Stimulated activated CD8-positive, alpha-beta memory T cell treated with anti-CD3 and anti-CD28 coated beads, Interleukin-12 subunit alpha, Interleukin-12 subunit beta, amount 100 ng/mL, for 24 hours (primary cell): ENCODE data around the gene KAZN.

Experiments
- DNase-seq: peaks from one replicate; pipeline ENCODE4 v3.0.0-alpha.2; 2020; ENCODE audit errors: extremely low read depth

Gene KAZN

GRCh38 chr1:14934867-14935266 lies 336.4 kb downstream of the KAZN start:
- DNase-seq = no peak

DNA sequence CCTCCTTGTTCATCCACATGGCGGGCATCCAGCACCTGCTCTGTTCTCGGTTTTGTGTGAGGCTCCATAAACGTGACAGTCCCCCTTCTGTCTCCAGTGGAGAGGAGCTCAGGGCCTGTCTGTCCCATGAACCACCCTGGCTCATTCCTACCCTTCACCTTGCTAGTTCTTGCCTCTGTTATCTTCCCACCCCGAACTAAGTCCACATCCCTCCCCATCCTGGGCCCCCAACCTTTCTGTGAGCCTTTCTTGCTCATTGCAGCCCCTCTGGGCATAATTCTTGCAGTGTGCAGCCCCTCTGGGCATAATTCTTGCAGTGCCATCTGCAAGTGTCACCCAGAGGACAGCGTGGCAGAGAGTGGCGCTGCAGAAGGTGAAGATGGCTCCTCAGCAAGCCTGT lies 338.3 kb downstream of the KAZN start:
- no peak for DNase-seq

GRCh38 chr1:14937288-14937949 lies 338.9 kb downstream of the KAZN start:
- DNase-seq = no peak

DNA sequence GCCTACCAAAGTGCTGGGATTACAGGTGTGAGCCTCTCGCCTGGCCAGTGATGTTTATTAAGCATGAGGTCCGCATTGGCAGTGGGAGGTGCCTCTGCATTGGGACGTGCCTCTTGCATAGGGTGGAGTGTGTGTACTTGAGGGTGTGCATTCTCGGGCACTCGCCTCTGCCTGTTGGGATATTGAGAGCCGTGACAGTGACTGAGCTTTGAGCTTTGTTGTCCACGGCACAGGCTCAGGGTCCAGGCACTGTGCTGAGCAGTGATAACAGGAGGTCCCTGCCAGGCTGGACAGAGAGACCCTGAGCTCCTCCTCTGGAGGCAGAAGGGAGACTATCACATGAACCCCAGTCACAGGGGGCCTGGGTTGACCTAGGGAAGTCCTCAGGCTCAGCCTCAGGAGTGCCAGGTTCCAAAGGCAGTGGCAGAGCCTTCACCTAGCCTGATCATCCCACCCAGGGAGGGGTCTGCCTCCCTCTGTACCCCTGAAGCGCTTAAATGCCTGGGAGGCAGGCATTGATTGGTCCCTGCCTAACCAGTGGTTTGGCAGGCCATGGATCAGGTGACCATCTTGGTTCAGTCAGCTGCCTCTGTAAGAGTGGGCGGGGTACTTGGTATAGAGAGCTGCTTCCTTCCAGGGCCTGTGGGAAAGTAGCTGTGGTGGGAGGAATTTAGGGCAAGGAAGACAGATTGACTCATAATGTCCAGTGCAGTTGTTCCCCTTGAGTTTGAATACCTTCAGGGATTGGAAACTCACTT lies 341.2 kb downstream of the KAZN start:
- no peak for DNase-seq

DNA sequence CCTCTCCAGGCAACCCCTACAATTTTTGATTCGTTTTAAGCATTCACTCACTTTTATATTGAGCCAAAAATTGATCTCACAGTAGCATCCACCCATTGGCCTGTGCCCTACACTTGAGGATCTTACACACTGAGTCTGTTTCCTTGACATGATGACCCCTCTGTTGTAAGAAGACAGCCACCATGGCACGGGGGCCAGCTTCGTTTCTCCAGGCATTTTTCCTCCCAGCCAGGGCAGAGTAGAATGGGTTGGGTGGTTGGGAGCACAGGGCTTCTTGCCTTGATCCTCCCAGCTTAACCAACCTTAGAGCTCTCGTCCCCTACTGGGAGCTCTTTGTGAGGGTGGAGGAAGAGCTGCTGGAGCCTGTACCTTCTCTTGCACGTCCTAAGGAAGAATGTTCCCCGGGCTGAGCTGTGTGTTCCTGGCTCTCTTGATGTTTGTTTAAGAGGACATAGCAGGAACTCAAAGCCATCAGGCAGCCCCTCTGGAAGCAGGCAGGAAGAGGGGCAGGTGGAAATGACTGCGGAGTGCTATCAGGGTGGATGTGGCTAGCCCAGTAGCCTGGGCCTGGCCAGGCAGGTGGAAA lies 341.9 kb downstream of the KAZN start:
- no peak for DNase-seq

DNA sequence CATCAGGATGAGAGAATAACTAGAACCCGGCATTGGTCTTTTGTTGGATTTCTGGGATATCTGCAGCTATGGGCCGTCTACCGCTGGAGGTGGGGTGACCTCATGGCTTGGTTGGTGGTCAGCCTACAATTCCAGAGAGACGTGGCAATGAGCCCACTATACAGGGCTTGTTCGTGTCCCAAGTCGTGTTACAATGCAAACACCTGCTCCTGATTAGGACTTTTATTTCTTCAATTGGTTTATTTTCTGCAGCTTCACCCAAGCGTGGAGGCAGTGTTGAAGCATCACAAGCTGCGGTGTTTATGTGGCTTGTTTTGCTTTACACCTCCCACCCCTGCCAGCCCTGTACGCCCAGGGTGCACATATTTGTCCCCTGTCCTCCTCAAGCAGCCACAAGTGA lies 343.4 kb downstream of the KAZN start:
- DNase-seq = no peak

DNA sequence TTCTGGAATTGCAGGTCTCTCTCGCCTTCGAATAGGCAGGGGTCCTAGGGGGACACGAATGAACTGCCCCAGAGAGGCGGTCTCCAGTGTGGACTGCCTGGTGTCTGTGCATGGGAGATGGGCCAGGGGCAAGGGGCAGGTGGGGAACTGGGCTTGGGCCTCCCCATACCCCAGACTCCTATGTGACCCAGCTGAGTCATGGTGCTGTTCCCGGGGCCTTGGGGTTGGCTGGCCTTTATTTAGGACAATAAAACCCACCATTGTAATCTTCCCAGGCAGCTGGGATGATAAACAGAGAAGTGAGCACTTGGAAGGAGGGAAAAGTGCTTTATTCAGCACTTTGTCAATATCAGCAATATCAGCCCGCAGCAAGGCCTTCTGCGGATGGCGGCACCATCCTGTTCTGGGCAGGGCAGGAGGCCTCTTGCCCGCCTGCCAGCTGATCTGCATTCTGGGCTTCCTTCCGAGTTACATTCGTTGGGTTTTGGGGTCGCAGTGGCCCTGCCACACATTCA lies 346.0 kb downstream of the KAZN start:
- no peak for DNase-seq

- DNase-seq = no peak
These were observed 346.9 kb downstream of the KAZN start for GRCh38 chr1:14945132-14946010.

DNA sequence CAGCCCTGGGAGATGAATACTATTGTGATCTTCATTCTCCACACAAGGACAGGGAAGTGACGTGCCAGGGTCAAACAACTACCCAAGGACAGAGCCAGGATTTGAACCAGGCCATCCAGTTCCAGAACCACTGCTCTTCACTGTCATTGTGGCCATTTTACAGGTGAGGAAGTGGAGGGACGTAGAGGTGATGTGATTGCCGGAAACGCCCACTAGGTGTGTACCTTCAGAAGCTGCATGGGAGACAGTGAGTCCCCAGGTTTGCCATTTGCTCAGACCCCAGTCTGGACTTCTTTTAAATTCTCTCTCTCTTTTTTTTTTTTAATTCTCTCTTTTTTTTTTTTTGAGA lies 347.5 kb downstream of the KAZN start:
- DNase-seq = no peak

- DNase-seq = no peak
These were observed 348.3 kb downstream of the KAZN start for GRCh38 chr1:14946684-14947238.

GRCh38 chr1:14947421-14947820 lies 348.9 kb downstream of the KAZN start:
- DNase-seq = no peak

GRCh38 chr1:14948112-14948652 lies 349.7 kb downstream of the KAZN start:
- DNase-seq = no peak

DNA sequence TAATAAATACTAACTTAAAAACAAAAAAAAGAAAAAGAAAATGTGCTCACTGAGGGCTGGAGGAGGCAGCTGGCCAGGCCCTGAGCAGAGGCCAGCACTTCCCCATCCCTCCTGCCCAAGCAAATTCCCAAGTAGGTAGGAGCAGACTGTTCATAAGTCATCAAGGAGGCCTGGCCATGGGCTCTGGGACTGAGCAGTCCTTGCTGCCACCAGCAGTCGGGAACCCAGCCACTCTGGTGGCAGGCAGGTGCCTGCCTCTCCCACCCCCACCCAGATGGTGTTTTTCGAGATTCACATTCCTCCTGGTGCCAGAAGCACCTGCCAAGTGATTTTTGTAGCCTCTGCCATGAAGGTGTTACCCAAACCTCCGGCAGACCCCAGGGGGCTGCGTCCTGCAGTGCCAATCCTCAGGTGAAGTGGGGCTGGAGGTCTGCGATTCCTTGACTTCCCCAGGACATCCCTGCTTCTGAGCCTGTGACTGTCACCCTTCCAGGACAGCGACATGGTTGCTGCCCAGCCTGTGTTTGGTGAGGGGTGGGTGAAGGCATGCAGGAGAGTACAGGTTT lies 350.9 kb downstream of the KAZN start:
- DNase-seq = no peak

GRCh38 chr1:14949836-14950713 lies 351.6 kb downstream of the KAZN start:
- DNase-seq = no peak

- DNase-seq = no peak
These were observed 353.3 kb downstream of the KAZN start for GRCh38 chr1:14951766-14952165.

- no peak for DNase-seq
These were observed 354.3 kb downstream of the KAZN start for GRCh38 chr1:14952626-14953314.

- DNase-seq = no peak
These were observed 355.7 kb downstream of the KAZN start for GRCh38 chr1:14954210-14954609.

GRCh38 chr1:14954930-14955329 lies 356.4 kb downstream of the KAZN start:
- DNase-seq = no peak

DNA sequence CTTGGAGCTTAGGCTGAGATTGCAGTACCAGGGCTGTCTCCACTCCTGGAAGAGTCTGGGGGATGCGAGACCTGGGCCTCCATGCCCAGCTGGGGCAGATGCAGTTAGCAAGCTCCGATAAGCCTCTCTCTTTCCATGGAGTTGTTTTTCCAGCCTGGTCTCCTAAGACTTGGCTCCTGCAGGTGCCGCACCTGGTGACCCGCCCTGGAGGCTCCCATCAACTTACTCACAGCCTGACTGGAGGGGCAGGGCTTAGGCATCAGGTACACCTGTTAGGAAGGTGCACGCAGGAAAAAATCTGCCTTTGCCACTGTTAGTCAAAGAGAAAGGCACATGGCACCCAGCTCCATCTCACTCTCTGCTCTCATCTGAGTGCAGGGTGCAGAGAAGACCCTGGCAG lies 356.9 kb downstream of the KAZN start:
- no peak for DNase-seq

DNA sequence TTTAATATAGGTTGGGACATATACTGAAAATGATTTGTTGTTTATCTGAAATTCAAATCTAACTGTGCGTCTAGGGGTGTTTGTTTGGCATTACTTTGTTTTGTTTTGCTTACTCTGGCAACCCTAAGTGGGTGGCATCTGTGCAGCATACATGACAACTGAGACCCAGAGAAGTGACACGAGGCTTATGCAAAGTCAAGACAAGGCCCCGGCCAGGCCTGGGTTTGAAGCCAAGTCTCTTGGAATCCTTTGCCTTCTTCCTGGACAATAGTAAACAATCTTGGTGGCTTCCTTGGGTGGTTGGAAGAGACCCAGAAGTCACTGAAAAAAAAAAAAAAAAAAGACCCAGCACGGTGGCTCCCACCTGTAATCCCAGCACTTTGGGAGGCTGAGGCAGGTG lies 357.5 kb downstream of the KAZN start:
- DNase-seq = no peak
